Large intestine (tissue), 3 donors: ENCODE measurements around the gene MAP4K4. TPM values are rescaled to one million over a fixed set of nuclear protein-coding genes. Genes with fewer than 3 reads are reported as not detected.

Experiments
- DNase-seq, 2 donors: peaks; one replicate each; pipeline versions ENCODE4 v3.0.0 to v3.0.0-alpha.2; 2013
- H3K27ac ChIP-seq: one replicate; pipeline ENCODE4 v1.5.1; 2013; ENCODE audit warnings: low read length
- H3K27me3 ChIP-seq: 2 replicates; pipeline ENCODE4 v1.6.1; 2013; ENCODE audit warnings: low read length; ENCODE audit not compliant: control insufficient read depth, insufficient read depth
- H3K36me3 ChIP-seq: 2 replicates; pipeline ENCODE4 v1.6.1; 2013; ENCODE audit warnings: low read length; ENCODE audit not compliant: control insufficient read depth, insufficient read depth
- H3K4me1 ChIP-seq: one replicate; pipeline ENCODE4 v1.6.1; 2013; ENCODE audit warnings: low read length; ENCODE audit not compliant: control insufficient read depth, insufficient read depth
- H3K4me3 ChIP-seq: one replicate; pipeline ENCODE4 v1.5.1; 2013; ENCODE audit warnings: low read length
- H3K9me3 ChIP-seq: one replicate; pipeline ENCODE4 v1.6.1; 2013; ENCODE audit warnings: mild to moderate bottlenecking, low read depth, low read length, moderate library complexity; ENCODE audit not compliant: control insufficient read depth
- WGBS: methylation state at CpG from one replicate; pipeline ENCODE4 v1.1.5; 2013; ENCODE audit warnings: low lambda C conversion rate; ENCODE audit not compliant: insufficient coverage; 5-methylcytosine and 5-hydroxymethylcytosine counted together
- polyA plus RNA-seq: library from polyadenylated mRNA; unstranded; fragments of 120-200 nt; gene quantifications from one replicate; pipeline ENCODE4 v1.2.1, GENCODE V29; 2013

The MAP4K4 gene
- polyA plus RNA-seq, 1 donor, result 39.5 TPM

DNA sequence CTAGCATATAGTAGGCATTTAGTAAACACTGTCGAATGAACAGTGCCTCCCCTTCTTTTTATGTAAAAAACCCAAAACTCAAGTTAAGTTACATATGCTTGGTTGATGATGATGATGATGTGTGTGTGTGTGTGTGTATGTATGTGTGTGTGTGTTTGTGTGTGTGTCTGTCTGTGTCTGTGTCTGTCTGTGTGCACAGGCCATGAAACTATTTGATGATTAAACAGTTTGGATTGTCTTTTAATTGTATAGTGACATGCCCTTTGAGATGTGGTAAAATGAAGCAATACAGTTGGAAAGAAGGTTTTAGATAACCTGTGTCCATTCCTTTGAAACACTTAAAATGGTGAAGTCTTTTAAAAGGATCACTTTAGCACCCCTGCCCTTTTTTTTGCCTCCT, 105.6 kb downstream of the MAP4K4 start:
- no CpG with 5 or more reads among the region's 1 CpG for WGBS
- H3K4me1 ChIP-seq, result peaks cover 36% of the 10 kb centered on the region
- no peaks in the 10 kb centered on the region for H3K27me3 ChIP-seq
- peak; percentile 60 to 80 for DNase-seq
- no peak overlapping the region for H3K4me3 ChIP-seq
- no peaks in the 10 kb centered on the region for H3K36me3 ChIP-seq
- H3K9me3 ChIP-seq, result no peaks in the 10 kb centered on the region
- peak overlapping the region; percentile 39 for H3K27ac ChIP-seq

GRCh38 chr2:101803945-101804696, 106.6 kb downstream of the MAP4K4 start:
- H3K4me1 ChIP-seq, result peaks cover 36% of the 10 kb centered on the region

GRCh38 chr2:101805152-101806088, 107.9 kb downstream of the MAP4K4 start:
- WGBS, result 13% methylated on average over 3 of the region's 9 CpGs
- Histone ChIP-seq H3K36me3 (no peaks in the 10 kb centered on the region), H3K4me3 (no peak overlapping the region), H3K27me3 (no peaks in the 10 kb centered on the region), H3K27ac (peak overlapping the region; percentile 58), H3K9me3 (no peaks in the 10 kb centered on the region), H3K4me1 (peaks cover 36% of the 10 kb centered on the region)
- peak; percentile 72 to 84 for DNase-seq

More at GRCh38 chr2:101803945-101804696, 106.6 kb downstream of the MAP4K4 start:
- no peaks in the 10 kb centered on the region for H3K27me3 ChIP-seq
- DNase-seq, result no peak
- no peak overlapping the region for H3K27ac ChIP-seq
- H3K4me3 ChIP-seq, result no peak overlapping the region
- no peaks in the 10 kb centered on the region for H3K9me3 ChIP-seq
- H3K36me3 ChIP-seq, result no peaks in the 10 kb centered on the region
- WGBS, result 83% methylated on average over 1 of the region's 8 CpGs

GRCh38 chr2:101806123-101806522, 108.6 kb downstream of the MAP4K4 start:
- Histone ChIP-seq H3K36me3 (no peaks in the 10 kb centered on the region), H3K27ac (peak overlapping the region; percentile 58), H3K27me3 (no peaks in the 10 kb centered on the region), H3K4me3 (no peak overlapping the region), H3K4me1 (peaks cover 36% of the 10 kb centered on the region), H3K9me3 (no peaks in the 10 kb centered on the region)
- WGBS, result no CpG with 5 or more reads among the region's 5 CpGs
- DNase-seq, result no peak

DNA sequence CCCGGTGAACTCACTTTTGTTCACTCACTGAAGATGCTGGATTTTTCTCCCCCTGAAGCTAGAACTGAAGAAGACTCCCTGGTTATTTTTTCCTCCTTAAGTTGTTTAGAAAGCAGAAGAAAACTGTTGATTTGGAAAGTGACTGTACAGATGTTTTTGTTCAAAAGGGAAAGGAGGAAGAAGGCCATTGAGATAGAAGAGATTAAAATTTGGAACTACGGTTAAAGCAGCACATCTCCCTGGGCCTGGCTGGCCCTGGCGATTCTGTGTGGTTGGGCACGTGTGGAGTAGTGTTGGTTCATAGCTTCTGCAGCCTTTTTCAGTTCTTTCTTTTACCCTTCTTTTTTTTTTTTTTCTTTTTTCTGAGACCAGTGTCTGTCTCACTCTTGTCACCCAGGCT, 109.2 kb downstream of the MAP4K4 start:
- no peak for DNase-seq
- WGBS, result 85% methylated on average over 3 of the region's 4 CpGs
- H3K4me3 ChIP-seq, result no peak overlapping the region
- H3K27me3 ChIP-seq, result no peaks in the 10 kb centered on the region
- no peaks in the 10 kb centered on the region for H3K9me3 ChIP-seq
- H3K4me1 ChIP-seq, result peaks cover 36% of the 10 kb centered on the region
- peak overlapping the region; percentile 58 for H3K27ac ChIP-seq
- no peaks in the 10 kb centered on the region for H3K36me3 ChIP-seq

DNA sequence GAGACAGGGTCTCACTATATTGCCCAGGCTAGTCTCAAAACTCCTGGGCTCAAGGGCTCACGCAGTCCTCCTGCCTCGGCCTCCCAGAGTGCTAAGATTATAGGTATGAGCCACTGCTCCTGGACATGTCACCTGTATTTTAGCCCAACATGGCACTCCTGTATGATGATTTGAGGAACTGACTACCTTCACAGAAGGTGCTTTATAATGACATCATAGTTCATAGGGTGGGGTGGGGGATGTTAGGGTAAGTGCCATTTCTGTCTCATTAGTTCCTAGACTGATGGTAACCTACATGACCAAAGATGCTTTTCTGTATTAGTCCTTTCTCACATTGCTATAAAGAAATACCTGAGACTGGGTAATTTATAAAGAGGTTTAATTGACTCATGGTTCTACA, 109.7 kb downstream of the MAP4K4 start:
- no peak overlapping the region for H3K4me3 ChIP-seq
- DNase-seq, result no peak
- H3K27me3 ChIP-seq, result no peaks in the 10 kb centered on the region
- H3K9me3 ChIP-seq, result no peaks in the 10 kb centered on the region
- no peak overlapping the region for H3K27ac ChIP-seq
- WGBS, result no CpG with 5 or more reads among the region's 2 CpGs
- H3K4me1 ChIP-seq, result peaks cover 33% of the 10 kb centered on the region
- H3K36me3 ChIP-seq, result no peaks in the 10 kb centered on the region

GRCh38 chr2:101808006-101808562, 110.6 kb downstream of the MAP4K4 start:
- WGBS, result no CpG with 5 or more reads among the region's 6 CpGs
- no peaks in the 10 kb centered on the region for H3K9me3 ChIP-seq
- no peak for DNase-seq
- no peak overlapping the region for H3K4me3 ChIP-seq
- H3K4me1 ChIP-seq, result peaks cover 28% of the 10 kb centered on the region
- H3K27me3 ChIP-seq, result no peaks in the 10 kb centered on the region
- no peaks in the 10 kb centered on the region for H3K36me3 ChIP-seq
- H3K27ac ChIP-seq, result no peak overlapping the region

GRCh38 chr2:101809698-101810097, 112.2 kb downstream of the MAP4K4 start:
- H3K4me3 ChIP-seq, result no peak overlapping the region
- no peaks in the 10 kb centered on the region for H3K27me3 ChIP-seq
- H3K4me1 ChIP-seq, result peaks cover 18% of the 10 kb centered on the region
- H3K36me3 ChIP-seq, result no peaks in the 10 kb centered on the region
- no peak overlapping the region for H3K27ac ChIP-seq
- H3K9me3 ChIP-seq, result no peaks in the 10 kb centered on the region
- no peak for DNase-seq

GRCh38 chr2:101811226-101812015, 113.9 kb downstream of the MAP4K4 start:
- H3K4me1 ChIP-seq, result peaks cover 4% of the 10 kb centered on the region
- DNase-seq, result no peak
- 90% methylated on average over 2 of the region's 11 CpGs for WGBS
- no peak overlapping the region for H3K4me3 ChIP-seq
- H3K27me3 ChIP-seq, result no peaks in the 10 kb centered on the region
- H3K9me3 ChIP-seq, result no peaks in the 10 kb centered on the region
- H3K27ac ChIP-seq, result no peak overlapping the region
- H3K36me3 ChIP-seq, result no peaks in the 10 kb centered on the region

DNA sequence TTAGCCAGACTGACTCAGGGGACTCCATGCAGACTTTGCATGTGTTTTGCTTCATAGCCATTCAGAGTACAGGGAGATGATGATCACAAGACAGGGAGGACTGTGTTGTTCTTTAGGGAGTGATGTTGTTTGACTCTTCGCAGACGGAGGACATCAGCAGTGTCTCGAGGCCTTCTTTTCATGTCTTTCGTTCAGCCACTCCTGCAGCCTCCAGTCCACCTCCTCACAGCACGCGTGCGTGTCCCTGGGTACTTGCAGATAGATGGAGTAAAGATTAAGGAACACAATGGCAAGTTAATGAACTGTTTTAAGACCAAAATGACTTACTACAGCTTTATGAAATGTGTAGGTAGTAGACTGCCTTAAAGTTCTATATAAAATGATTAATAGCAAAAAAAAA, 114.7 kb downstream of the MAP4K4 start:
- no CpG with 5 or more reads among the region's 7 CpGs for WGBS
- no peaks in the 10 kb centered on the region for H3K4me1 ChIP-seq
- H3K4me3 ChIP-seq, result no peak overlapping the region
- no peak for DNase-seq
- no peaks in the 10 kb centered on the region for H3K9me3 ChIP-seq
- no peak overlapping the region for H3K27ac ChIP-seq
- H3K27me3 ChIP-seq, result no peaks in the 10 kb centered on the region
- H3K36me3 ChIP-seq, result no peaks in the 10 kb centered on the region
